SK-N-MC (cell line): Measurements from ENCODE around the gene SORBS2.

Experiments
- DNase-seq: peaks from one replicate; pipeline ENCODE4 v3.0.0-alpha.2; 2011; ENCODE audit warnings: low read depth, low spot score
- H3K27ac ChIP-seq: fragments of 200-600 bp; sonication (generic); 2 replicates; pipeline ENCODE4 v1.5.1; 2016; ENCODE audit warnings: mixed run types
- H3K36me3 ChIP-seq: fragments of 200-600 bp; sonication (generic); 2 replicates; pipeline ENCODE4 v1.6.1; 2017; ENCODE audit warnings: antibody characterized with exemption, low read length, mixed read lengths; ENCODE audit not compliant: insufficient read depth
- H3K4me3 ChIP-seq: fragments of 200-600 bp; sonication (generic); 2 replicates; pipeline ENCODE4 v1.5.1; 2016
- H3K9ac ChIP-seq: fragments of 200-600 bp; sonication (generic); 2 replicates; pipeline ENCODE4 v1.8.0; 2017; ENCODE audit warnings: mixed run types, mixed read lengths; ENCODE audit not compliant: insufficient read length
- H3K9me3 ChIP-seq: fragments of 200-600 bp; sonication (generic); 2 replicates; pipeline ENCODE4 v1.6.1; 2017; ENCODE audit warnings: low read depth, mild to moderate bottlenecking, antibody characterized with exemption, low read length, moderate library complexity, mixed read lengths
- EZH2 ChIP-seq: fragments of 200-600 bp; sonication (generic); IDR thresholded peaks from one replicate; pipeline ENCODE4 v1.6.1; 2017; ENCODE audit warnings: antibody characterized with exemption
- FOXP2 ChIP-seq: optimal IDR thresholded peaks from 2 replicates; pipeline ENCODE3; 2011; ENCODE audit warnings: mild to moderate bottlenecking, moderate library complexity; ENCODE audit not compliant: insufficient read depth; ENCODE audit errors: extremely low read length, control extremely low read depth
- POLR2AphosphoS5 ChIP-seq: IDR thresholded peaks from 2 replicates; pipeline ENCODE4 v1.6.1; 2012; ENCODE audit warnings: mild to moderate bottlenecking, low read depth, low read length, borderline replicate concordance

The SORBS2 gene

DNA sequence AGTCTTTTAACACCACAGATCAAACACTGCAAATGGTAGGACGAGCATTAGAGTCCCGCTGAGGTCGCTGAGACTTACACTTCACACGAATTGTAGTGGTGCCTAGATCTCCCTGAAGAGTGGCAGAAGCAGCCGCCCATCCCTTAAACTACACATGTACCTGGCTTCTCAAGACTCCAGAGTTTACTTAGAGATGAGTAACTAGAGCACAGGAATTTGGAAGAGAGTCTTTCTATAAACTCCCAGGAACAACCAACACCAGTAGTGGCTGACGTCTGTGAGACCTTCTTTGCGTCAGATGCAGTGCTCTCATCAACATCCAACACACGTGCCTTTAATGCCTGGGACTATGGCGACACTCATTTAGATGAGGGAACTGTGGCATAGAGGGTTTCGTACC, 12.6 kb downstream of the SORBS2 start:
- TF ChIP-seq EZH2 (no peak), FOXP2 (no peak), POLR2AphosphoS5 (no peak)
- H3K36me3 ChIP-seq, result no peaks in the 10 kb centered on the region

DNA sequence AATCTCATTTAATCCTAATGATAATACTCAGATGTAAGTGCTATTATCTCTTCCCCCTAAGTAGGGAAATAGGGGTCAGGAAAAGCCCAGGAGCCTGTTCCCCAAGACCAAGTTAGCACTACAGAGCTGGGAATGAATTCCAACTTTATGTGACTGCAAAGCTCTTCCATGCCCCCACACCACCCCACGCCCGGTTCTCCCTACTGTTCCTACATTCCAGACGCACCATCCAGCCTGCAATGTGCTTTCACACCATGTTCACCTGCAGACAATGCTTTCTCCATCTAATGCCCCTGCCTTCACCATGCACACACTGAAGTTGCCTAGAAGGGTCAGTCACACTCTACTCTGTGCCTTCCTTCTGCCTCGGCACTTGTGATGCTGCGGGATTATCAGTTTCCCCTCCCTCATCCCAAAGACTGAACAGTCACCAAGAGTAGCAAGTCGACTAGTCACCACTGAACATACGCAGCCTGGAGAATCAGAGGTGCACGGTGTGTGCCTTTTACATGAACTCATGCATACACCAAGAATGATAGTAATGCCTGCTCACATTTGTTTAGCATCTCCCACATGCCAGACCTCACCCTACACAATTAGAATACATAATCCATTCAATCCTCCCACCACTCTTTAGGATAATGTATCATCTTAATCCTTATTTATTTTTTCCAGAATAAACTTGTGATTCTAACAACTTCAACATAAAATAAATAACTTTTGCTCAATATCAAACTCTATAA, 14.2 kb downstream of the SORBS2 start:
- Histone ChIP-seq H3K4me3 (no peak overlapping the region), H3K36me3 (no peaks in the 10 kb centered on the region), H3K27ac (no peak overlapping the region), H3K9ac (no peak overlapping the region), H3K9me3 (no peaks in the 10 kb centered on the region)
- DNase-seq, result no peak
- TF ChIP-seq POLR2AphosphoS5 (no peak), EZH2 (no peak), FOXP2 (no peak)

More for the DNA sequence above, 12.6 kb downstream of the SORBS2 start:
- no peak for DNase-seq
- H3K9ac ChIP-seq, result no peak overlapping the region
- H3K27ac ChIP-seq, result no peak overlapping the region
- H3K4me3 ChIP-seq, result no peak overlapping the region
- no peaks in the 10 kb centered on the region for H3K9me3 ChIP-seq

DNA sequence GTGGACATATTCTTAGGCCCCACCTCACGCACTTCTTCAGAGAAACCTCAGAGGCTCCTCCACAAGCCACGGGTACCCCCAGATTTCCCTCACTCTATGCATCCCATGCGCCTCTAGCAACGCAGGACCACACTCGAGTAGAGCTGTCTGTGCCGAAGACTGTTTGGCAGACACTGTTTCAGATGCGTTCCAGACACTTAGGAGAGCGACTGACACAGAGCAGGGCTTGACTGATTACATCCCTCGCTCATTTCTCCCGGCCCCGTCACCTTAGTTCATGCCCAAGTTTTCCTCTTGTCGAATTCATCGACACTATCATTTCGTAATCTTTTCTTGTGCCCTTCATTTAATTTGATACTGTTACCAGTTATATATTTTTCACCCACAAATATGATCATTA, 15.0 kb downstream of the SORBS2 start:
- Histone ChIP-seq H3K9ac (no peak overlapping the region), H3K9me3 (no peaks in the 10 kb centered on the region), H3K27ac (no peak overlapping the region), H3K4me3 (no peak overlapping the region), H3K36me3 (no peaks in the 10 kb centered on the region)
- DNase-seq, result no peak
- no peak for TF ChIP-seq EZH2
- no peak for TF ChIP-seq FOXP2
- TF ChIP-seq POLR2AphosphoS5, result no peak

DNA sequence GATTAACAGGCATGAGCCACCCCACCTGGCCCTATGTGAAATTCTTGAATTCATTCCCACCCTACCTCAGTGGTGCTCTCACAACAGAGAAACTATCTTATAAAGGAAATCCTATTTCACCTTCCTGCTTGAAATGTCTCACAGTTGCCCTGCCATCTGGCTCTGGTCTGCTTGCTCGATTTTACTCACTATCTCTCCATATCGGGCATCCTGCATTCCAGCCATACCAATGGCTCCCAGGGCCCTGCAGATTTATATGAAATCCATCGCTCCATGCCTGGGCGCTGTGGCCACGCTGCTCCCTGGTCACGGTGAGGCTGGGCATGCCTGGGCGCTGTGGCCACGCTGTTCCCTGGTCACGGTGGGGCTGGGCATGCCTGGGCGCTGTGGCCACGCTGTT, 15.8 kb downstream of the SORBS2 start:
- H3K27ac ChIP-seq, result no peak overlapping the region

DNA sequence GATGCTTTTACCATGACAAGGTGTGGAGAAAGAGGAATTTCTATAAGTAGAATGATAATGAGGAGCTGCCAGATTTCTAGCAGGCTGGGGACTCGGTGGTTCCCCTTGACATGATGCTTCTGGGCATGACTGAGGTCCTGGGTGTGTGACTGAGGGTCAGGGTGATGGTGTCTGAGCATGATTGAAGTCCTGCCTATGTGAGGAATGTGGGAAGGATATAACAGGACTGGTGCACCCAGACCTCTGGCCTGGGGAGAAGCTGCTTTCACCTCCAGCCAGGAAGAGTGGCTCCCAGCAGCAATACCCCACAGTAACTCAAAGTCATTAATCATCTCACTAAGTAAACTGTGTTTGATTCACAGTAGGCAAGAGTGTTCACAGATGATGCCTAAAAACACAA, 17.4 kb downstream of the SORBS2 start:
- Histone ChIP-seq H3K4me3 (no peak overlapping the region), H3K9me3 (no peaks in the 10 kb centered on the region), H3K27ac (no peak overlapping the region), H3K36me3 (no peaks in the 10 kb centered on the region), H3K9ac (no peak overlapping the region)
- DNase-seq, result no peak
- TF ChIP-seq EZH2 (no peak), POLR2AphosphoS5 (no peak), FOXP2 (no peak)

More for the DNA sequence above, 15.8 kb downstream of the SORBS2 start:
- H3K36me3 ChIP-seq, result no peaks in the 10 kb centered on the region
- H3K4me3 ChIP-seq, result no peak overlapping the region
- H3K9ac ChIP-seq, result no peak overlapping the region
- TF ChIP-seq FOXP2 (no peak), EZH2 (no peak), POLR2AphosphoS5 (no peak)
- no peaks in the 10 kb centered on the region for H3K9me3 ChIP-seq
- DNase-seq, result no peak

DNA sequence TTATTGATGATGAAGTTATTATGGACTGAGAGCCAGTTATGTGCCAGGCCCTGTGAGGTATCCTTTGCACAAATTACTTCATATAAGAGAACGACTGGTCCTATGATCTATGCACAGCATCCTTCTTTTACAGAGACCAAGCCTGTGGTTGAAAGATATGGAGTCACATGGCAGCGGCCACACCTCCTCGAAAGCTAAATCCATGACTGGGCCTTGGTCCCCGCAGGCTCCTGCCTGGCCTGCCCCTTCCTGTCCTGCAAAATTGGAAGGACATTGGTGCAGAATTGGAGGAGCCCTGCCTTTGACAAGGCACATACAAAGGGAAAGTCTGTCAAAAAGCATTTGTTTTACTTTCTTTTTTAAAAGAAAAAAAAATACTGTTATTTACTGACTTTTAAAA, 18.3 kb downstream of the SORBS2 start:
- Histone ChIP-seq H3K27ac (no peak overlapping the region), H3K9ac (no peak overlapping the region), H3K4me3 (no peak overlapping the region), H3K9me3 (no peaks in the 10 kb centered on the region), H3K36me3 (no peaks in the 10 kb centered on the region)
- no peak for DNase-seq
- TF ChIP-seq POLR2AphosphoS5, result no peak
- TF ChIP-seq EZH2, result no peak
- TF ChIP-seq FOXP2, result no peak

DNA sequence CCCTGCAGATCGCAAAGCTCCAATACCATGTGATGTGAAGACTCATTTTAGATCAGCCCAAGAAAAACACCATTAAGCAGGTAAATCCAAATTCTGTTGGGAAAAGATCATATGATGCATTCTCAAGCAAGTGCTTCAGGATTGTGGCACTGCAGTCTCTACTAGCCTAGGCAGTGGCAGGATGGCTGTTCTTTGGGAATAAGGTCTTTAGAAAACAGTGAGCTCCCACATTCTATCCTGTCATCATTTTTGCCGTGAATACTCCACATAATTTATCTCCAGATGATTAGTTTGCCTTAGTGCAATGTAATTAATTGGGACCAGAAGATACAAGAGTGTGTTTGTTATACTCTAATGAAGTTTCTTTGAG, 18.9 kb downstream of the SORBS2 start:
- no peaks in the 10 kb centered on the region for H3K9me3 ChIP-seq
- DNase-seq, result no peak
- H3K27ac ChIP-seq, result no peak overlapping the region
- no peak overlapping the region for H3K4me3 ChIP-seq
- H3K36me3 ChIP-seq, result no peaks in the 10 kb centered on the region
- no peak overlapping the region for H3K9ac ChIP-seq
- no peak for TF ChIP-seq POLR2AphosphoS5
- TF ChIP-seq EZH2, result no peak
- no peak for TF ChIP-seq FOXP2

DNA sequence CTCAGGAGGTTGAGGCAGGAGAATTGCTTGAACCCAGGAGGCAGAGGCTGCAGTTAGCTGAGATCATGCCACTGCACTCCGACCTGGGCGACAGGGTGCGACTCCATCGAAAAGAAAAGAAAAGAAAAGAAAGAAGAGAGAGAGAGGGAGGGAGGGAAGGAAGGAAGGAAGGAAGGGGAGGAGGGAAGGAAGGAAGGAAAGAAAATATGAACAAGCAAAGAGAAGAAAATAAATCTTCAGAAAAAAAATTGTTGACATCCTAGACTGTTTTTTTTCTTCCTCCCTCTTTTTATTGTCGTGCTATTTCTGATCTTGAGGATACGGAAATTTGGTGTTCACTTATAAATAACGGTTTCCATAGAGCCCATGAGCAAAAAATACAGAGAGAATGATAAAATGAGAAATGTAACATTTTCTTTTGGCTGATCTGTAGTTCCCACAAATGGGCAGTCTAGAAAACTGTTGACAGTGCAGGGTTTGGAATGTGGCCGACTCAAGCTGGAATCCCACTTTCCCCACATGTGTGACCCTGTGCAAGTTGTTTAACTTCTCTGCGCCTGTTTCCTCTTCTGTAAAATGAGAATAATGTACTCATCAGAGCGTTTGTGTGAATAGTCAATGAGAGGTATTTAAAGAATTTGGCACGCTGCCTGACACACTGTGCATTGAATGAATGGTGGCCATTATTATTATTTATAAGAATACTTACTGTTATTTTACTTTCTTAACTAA, 19.4 kb downstream of the SORBS2 start:
- no peak overlapping the region for H3K27ac ChIP-seq

More for the DNA sequence above, 19.4 kb downstream of the SORBS2 start:
- no peaks in the 10 kb centered on the region for H3K36me3 ChIP-seq
- H3K4me3 ChIP-seq, result no peak overlapping the region
- TF ChIP-seq POLR2AphosphoS5 (no peak), EZH2 (no peak), FOXP2 (no peak)
- no peak overlapping the region for H3K9ac ChIP-seq
- DNase-seq, result no peak
- H3K9me3 ChIP-seq, result no peaks in the 10 kb centered on the region
